Muscle layer of duodenum (tissue), 2 donors: Measurements from ENCODE around the gene CYP46A1.

ENCODE experiments used
- H3K27ac ChIP-seq: one replicate; pipeline ENCODE4 v1.7.0; 2013; ENCODE audit warnings: mild to moderate bottlenecking, low read length
- H3K27me3 ChIP-seq: one replicate; pipeline ENCODE4 v1.7.0; 2013; ENCODE audit warnings: low read depth, mild to moderate bottlenecking, control low read depth, low read length
- H3K36me3 ChIP-seq, 2 donors: one replicate each; pipeline ENCODE4 v1.7.0; 2013; ENCODE audit warnings: low read length in 2 of 2, control low read depth in 1 of 2, mild to moderate bottlenecking in 1 of 2; ENCODE audit not compliant: insufficient read depth in 2 of 2, control insufficient read depth in 1 of 2
- H3K4me1 ChIP-seq, 2 donors: one replicate each; pipeline ENCODE4 v1.7.0; 2013; ENCODE audit warnings: low read length in 2 of 2, mild to moderate bottlenecking in 2 of 2, control low read depth in 1 of 2, moderate library complexity in 1 of 2; ENCODE audit not compliant: insufficient read depth in 2 of 2, control insufficient read depth in 1 of 2
- H3K4me3 ChIP-seq, 2 donors: one replicate each; pipeline ENCODE4 v1.7.0; 2013; ENCODE audit warnings: low read length in 2 of 2, low read depth in 1 of 2, mild to moderate bottlenecking in 1 of 2
- H3K9me3 ChIP-seq, 2 donors: one replicate each; pipeline ENCODE4 v1.7.0; 2013; ENCODE audit warnings: low read length in 2 of 2, control low read depth in 1 of 2, mild to moderate bottlenecking in 1 of 2; ENCODE audit not compliant: control insufficient read depth in 1 of 2
- donor health status: healthy.

CYP46A1 gene

DNA sequence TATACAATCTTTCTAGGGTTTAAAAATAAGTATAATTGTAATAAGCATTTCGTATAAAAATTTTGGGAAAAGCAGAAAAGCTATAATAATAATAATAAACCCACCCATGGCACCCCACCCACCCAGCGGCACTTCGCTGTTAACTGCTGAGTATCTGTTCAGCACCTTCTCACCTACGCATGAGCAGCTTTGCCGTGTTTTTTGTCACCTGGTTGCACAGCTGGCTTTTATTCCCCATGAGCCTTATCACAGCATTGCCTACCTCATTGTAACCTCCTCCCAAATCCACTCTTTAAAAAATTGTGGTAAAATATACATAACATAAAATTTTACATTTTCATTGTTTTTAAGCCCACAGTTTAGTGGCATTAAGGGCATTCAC, 34.7 kb downstream of the CYP46A1 start:
- H3K4me1 ChIP-seq: no peaks in the 10 kb centered on the region
- no peaks in the 10 kb centered on the region for H3K27me3 ChIP-seq
- no peaks in the 10 kb centered on the region for H3K9me3 ChIP-seq

GRCh38 chr14:99720941-99721791, 37.1 kb downstream of the CYP46A1 start:
- H3K36me3 ChIP-seq: no peaks in the 10 kb centered on the region
- no peaks in the 10 kb centered on the region for H3K4me1 ChIP-seq
- H3K4me3 ChIP-seq: no peak overlapping the region
- no peaks in the 10 kb centered on the region for H3K27me3 ChIP-seq
- H3K9me3 ChIP-seq: no peaks in the 10 kb centered on the region
- H3K27ac ChIP-seq: no peak overlapping the region

More for the DNA sequence above, 34.7 kb downstream of the CYP46A1 start:
- Histone ChIP-seq H3K4me3 (no peak overlapping the region), H3K27ac (no peak overlapping the region), H3K36me3 (no peaks in the 10 kb centered on the region)

DNA sequence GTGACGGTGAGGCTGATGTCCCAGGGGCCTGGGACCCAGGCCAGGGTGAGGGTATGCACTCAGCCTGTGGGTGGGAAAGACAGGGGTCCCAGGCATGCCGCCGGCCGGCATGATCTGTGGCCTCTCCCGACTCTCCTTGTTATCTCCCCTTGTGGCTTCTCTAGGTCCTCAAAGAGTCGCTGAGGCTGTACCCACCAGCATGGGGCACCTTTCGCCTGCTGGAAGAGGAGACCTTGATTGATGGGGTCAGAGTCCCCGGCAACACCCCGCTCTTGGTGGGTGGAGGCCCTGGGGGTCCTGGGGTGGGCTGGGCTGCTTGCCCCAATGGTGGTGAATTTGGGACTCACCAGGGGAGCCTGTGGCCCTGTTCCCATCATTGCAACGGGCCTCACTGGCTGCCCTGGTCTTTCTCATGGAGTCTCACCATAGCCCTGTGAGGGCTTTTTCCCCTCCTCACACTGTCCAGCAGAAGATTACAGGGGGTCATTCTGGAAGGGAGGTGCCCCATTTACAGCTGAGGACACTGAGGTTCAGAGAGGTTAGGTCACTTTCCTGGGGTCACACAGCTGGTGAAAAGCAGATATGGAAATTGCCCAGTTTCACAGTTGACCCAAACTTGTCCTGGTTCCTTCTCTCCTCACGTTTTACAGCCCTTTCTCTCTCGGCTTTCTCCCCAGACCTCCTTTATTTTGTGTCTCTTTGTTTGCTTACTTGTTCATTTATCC, 37.9 kb downstream of the CYP46A1 start:
- no peaks in the 10 kb centered on the region for H3K9me3 ChIP-seq
- H3K27ac ChIP-seq: no peak overlapping the region
- H3K36me3 ChIP-seq: no peaks in the 10 kb centered on the region
- no peaks in the 10 kb centered on the region for H3K27me3 ChIP-seq
- H3K4me3 ChIP-seq: no peak overlapping the region
- no peaks in the 10 kb centered on the region for H3K4me1 ChIP-seq

DNA sequence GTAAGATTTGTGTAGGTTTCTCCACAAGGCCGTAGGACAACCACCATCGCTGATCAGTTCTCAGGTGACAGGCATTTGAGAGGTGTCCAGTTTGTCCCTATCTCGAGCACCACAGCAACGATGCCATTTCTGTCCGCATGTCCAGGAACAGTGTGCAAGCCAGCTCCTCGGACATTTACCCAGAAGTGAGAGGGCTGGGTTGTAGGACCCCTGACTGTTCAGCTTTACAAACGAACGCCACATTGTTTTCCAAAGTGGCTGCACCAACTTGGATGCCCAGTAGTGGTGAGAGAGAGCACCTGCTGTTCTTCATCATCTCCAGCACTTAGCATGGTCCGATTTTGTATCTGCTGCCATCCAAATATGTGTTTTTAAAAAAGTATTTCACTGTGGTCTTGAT, 38.6 kb downstream of the CYP46A1 start:
- H3K4me3 ChIP-seq: no peak overlapping the region
- no peak overlapping the region for H3K27ac ChIP-seq
- no peaks in the 10 kb centered on the region for H3K9me3 ChIP-seq
- no peaks in the 10 kb centered on the region for H3K4me1 ChIP-seq
- no peaks in the 10 kb centered on the region for H3K27me3 ChIP-seq
- H3K36me3 ChIP-seq: no peaks in the 10 kb centered on the region

GRCh38 chr14:99724196-99724891, 40.2 kb downstream of the CYP46A1 start:
- Histone ChIP-seq H3K27ac (no peak overlapping the region), H3K4me3 (no peak overlapping the region), H3K36me3 (no peaks in the 10 kb centered on the region), H3K9me3 (no peaks in the 10 kb centered on the region), H3K4me1 (no peaks in the 10 kb centered on the region), H3K27me3 (no peaks in the 10 kb centered on the region)

DNA sequence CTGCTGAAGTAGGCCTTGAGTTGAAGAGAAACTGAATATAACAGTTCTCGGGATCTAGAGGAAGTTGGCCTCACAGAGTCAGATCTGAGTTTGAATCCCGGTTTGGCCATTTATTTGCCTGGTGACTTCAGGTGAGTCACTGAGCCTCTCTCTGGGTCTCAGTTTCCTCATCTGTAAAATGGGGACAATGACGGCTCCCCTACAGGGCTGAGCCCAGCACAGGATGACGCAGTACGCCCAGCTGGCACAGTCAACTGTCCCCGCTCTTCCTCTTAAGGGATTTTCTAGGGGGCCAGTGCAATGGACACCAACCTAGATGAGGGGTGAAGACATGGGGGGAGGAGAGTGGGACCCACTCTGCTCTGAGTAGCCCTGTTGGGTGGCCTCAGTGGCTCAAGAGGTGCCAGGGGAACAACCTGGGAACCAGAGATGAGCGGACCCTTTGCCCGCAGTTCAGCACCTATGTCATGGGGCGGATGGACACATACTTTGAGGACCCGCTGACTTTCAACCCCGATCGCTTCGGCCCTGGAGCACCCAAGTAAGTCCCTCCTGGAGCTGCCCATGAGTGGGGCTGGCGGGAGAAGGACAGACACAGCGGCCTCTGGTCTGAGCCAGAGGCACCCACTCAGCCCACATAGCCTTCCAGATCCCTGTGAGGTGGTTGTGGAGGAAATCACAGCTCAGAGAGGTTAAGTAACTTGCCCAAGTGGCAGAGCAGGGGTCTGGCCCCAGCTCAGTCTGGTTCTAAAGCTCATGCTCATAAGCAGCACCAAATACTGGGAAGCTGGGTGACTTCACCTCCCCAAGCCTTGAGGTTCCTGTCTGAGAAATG, 41.1 kb downstream of the CYP46A1 start:
- Histone ChIP-seq H3K4me3 (no peak overlapping the region), H3K36me3 (no peaks in the 10 kb centered on the region)

DNA sequence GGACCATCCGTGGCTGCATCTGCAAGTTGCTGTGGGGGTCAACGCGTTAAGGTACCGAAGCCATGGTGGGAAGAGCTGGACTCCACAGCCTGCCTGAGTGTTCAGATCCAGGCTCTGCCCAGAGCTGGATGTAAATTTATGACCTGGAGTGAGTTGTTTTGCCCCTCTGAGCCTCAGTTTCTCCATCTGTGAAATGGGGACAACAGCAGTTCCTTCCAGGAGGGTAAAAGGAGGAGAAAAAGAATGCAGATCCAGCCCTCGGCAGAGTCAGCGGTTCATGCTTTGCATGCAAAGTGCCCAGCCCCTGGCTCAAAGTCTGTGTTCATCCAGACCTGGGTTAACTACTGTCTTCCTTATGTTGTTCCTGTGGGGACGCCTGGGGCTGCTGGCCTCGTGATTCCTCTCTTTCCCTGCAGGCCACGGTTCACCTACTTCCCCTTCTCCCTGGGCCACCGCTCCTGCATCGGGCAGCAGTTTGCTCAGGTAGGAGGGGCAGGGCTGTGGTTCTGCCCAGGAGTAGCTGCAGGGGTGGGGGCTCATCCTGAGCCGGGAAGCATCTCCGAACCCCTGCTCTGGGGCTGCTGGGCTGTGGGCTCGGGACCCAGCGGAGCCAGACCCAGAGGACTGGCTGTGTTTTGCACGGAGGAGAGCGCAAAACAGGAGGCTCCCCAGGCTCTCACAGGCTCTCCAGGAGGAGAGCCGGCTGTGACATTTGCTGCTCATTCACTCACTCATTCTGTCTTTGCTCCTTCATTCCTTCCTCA, 41.9 kb downstream of the CYP46A1 start:
- no peaks in the 10 kb centered on the region for H3K9me3 ChIP-seq
- H3K4me1 ChIP-seq: peaks cover 0 to 10% of the 10 kb centered on the region in 2 donors
- no peak overlapping the region for H3K27ac ChIP-seq
- no peaks in the 10 kb centered on the region for H3K36me3 ChIP-seq
- H3K27me3 ChIP-seq: no peaks in the 10 kb centered on the region
- no peak overlapping the region for H3K4me3 ChIP-seq

More for the DNA sequence above, 41.1 kb downstream of the CYP46A1 start:
- H3K27me3 ChIP-seq: no peaks in the 10 kb centered on the region
- no peaks in the 10 kb centered on the region for H3K9me3 ChIP-seq
- peaks cover 0 to 4% of the 10 kb centered on the region in 2 donors for H3K4me1 ChIP-seq
- no peak overlapping the region for H3K27ac ChIP-seq

DNA sequence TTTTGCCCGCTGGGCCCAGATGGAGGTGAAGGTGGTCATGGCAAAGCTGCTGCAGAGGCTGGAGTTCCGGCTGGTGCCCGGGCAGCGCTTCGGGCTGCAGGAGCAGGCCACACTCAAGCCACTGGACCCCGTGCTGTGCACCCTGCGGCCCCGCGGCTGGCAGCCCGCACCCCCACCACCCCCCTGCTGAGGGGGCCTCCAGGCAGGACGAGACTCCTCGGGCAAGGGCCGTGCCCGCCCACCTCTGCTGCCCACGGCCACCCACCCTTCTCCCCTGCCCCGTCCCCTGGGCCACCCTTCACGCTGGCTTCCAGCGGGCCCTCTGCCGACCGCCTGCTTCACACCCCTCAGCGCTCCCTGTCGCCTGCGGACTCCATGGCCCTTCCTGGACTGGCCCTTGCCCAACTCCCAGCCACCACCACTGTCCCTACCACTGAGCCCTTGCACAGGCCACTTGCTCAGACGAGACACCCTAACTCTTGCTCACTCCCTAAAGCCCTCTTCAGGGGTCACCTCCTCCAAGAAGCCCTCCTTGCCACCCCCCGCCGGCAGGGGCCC, 42.5 kb downstream of the CYP46A1 start:
- Histone ChIP-seq H3K4me1 (peaks cover 0 to 14% of the 10 kb centered on the region in 2 donors), H3K27me3 (no peaks in the 10 kb centered on the region), H3K9me3 (no peaks in the 10 kb centered on the region), H3K4me3 (no peak overlapping the region), H3K27ac (no peak overlapping the region), H3K36me3 (no peaks in the 10 kb centered on the region)

DNA sequence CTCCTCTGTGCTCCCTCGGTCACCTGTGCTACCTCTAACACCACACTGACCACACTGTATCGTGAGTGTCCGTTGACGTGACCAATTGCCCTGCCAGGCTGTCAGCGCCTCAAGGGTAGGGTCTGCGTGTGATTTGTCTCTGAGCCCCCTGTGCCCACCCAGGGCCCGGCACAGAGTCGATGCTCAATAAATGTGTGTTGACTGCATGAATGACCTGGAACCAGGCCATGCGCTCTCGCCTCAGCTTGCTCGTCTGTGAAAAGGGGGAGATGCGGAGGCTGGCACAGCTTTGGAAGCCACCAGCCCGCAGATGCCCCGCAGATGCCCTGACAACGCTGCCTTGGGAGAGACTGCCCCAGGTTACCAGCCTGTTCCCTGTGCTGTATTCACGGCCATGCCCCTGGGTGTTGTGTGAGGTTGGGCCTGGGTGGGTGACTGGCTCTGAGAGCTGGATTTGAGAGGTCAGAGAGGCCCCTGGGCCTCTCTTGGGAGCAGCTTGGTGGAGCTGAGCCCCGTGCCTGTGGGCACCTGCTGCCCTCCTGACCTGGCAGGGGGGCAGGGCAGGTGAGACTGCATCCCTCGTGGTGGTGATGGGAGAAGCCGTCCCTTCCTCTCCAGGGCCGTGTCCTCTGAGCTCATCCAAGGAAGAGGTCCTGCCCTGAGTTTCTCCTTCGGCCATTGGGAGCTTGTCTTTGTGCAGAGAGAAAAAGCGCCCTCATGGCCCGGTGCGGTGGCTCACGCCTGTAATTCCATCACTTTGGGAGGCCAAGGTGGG, 43.2 kb downstream of the CYP46A1 start:
- H3K27me3 ChIP-seq: no peaks in the 10 kb centered on the region
- H3K9me3 ChIP-seq: no peaks in the 10 kb centered on the region
- peaks cover 0 to 17% of the 10 kb centered on the region in 2 donors for H3K4me1 ChIP-seq
- no peak overlapping the region for H3K27ac ChIP-seq
- no peak overlapping the region for H3K4me3 ChIP-seq
- H3K36me3 ChIP-seq: no peaks in the 10 kb centered on the region
